ENCODE data around the gene FFAR1.

Gene FFAR1

DNA sequence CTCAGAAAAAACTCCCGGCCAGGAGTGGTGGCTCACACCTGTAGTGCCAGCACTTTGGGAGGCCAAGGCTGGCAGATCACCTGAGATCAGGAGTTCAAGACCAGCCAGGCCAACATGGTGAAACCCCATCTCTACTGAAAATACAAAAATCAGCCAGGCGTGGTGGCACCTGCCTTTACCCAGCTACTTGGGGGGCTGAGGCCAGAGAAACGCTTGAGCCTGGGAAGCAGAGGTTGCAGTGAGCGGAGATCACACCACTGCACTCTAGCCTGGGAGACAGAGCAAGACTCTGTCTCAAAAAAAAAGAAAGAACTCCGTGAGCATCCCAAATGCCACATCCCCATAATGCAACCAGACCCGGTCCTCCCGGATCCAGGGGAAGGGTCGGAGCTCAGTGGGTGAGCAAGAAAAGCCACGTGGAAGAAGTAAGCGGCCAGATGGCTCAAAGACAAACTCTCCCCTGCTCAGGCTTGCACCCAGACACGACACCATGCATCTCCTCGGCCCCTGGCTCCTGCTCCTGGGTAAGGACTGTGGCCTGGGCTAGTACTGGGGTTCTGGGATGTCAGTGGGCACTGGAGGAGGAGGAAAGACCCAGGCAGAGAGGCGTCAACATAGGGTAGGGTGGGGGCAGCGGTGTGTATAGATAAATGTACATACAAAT is 16.0 kb upstream of the FFAR1 start:
- H3K4me3 ChIP-seq (ENCODE audit: low read length): no peak overlapping the region
- no peak overlapping the region for H3K27ac ChIP-seq (ENCODE audit: low read depth, low read length)
- 0 out of 2 replicates have a peak, but pooled peaks cover 2% of the 10 kb centered on the region for H3K4me1 ChIP-seq (ENCODE audit: insufficient read depth, low read length)
- no peaks in the 10 kb centered on the region for H3K27me3 ChIP-seq (ENCODE audit: insufficient read depth, low read length)
- no peaks in the 10 kb centered on the region for H3K9me3 ChIP-seq (ENCODE audit: insufficient read depth, low read depth, low read length)
- H3K36me3 ChIP-seq (ENCODE audit: insufficient read depth, low read length): no peaks in the 10 kb centered on the region
- 91% methylated on average over 12 of the region's 14 CpGs for WGBS
- no peak overlapping the region for H3K9ac ChIP-seq (ENCODE audit: low read depth, low read length)

DNA sequence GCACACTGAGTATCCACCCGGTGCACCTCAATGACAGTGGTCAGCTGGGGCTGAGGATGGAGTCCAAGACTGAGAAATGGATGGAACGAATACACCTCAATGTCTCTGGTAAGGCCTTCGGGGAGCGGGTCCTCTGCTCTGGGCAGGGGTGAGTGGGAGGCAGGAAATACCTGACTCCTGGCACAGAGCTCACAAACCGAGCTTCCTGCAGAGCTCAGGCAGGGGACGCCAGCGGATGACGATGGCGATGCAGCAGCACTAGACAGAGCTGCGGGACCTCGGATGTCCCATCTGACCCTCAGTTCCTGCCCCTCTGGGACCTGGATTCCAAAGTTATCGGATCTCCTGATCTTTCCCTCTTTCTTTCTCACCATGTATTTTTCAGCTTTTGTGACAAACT is 14.9 kb upstream of the FFAR1 start:
- H3K4me3 ChIP-seq (ENCODE audit: low read length): no peak overlapping the region
- H3K9me3 ChIP-seq (ENCODE audit: insufficient read depth, low read depth, low read length): no peaks in the 10 kb centered on the region
- H3K9ac ChIP-seq (ENCODE audit: low read depth, low read length): no peak overlapping the region
- 91% methylated on average over 12 of the region's 12 CpGs for WGBS
- no peaks in the 10 kb centered on the region for H3K27me3 ChIP-seq (ENCODE audit: insufficient read depth, low read length)
- H3K36me3 ChIP-seq (ENCODE audit: insufficient read depth, low read length): no peaks in the 10 kb centered on the region
- H3K4me1 ChIP-seq (ENCODE audit: insufficient read depth, low read length): 0 out of 2 replicates have a peak, but pooled peaks cover 2% of the 10 kb centered on the region
- H3K27ac ChIP-seq (ENCODE audit: low read depth, low read length): no peak overlapping the region

DNA sequence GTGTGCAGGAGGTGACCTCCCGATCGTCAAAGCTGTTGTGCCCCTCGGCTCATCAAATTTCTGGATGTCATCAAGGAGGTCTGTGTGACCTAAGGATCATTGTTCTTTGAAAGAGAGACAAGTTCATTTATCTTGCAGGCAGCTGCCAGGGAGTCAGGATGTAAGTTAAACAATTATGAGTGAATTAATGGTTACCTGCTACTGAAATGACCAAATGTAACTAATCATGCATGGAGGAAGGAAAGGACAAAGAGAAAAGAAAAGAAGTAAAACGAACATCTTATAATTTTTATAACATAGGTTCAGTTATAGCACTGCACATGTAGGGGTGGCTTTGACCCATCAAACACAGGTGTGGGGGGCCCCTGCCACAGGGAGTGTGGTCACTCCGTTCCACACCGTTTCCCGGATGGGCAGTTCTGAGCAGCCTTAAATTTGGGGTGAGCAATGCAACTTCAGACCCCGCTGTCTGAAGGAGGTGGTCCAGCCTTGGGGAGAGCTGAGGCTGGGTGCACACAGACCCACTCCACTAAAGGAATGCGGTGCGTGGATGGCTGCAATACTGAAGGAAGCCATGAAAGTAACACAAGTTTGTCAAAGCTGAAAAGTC is 13.5 kb upstream of the FFAR1 start:
- Histone ChIP-seq H3K27ac (ENCODE audit: low read depth, low read length) (no peak overlapping the region), H3K27me3 (ENCODE audit: insufficient read depth, low read length) (no peaks in the 10 kb centered on the region), H3K4me1 (ENCODE audit: insufficient read depth, low read length) (no peaks in the 10 kb centered on the region), H3K36me3 (ENCODE audit: insufficient read depth, low read length) (no peaks in the 10 kb centered on the region), H3K9me3 (ENCODE audit: insufficient read depth, low read depth, low read length) (no peaks in the 10 kb centered on the region), H3K4me3 (ENCODE audit: low read length) (no peak overlapping the region), H3K9ac (ENCODE audit: low read depth, low read length) (no peak overlapping the region)
- WGBS: 95% methylated on average over 9 of the region's 10 CpGs

DNA sequence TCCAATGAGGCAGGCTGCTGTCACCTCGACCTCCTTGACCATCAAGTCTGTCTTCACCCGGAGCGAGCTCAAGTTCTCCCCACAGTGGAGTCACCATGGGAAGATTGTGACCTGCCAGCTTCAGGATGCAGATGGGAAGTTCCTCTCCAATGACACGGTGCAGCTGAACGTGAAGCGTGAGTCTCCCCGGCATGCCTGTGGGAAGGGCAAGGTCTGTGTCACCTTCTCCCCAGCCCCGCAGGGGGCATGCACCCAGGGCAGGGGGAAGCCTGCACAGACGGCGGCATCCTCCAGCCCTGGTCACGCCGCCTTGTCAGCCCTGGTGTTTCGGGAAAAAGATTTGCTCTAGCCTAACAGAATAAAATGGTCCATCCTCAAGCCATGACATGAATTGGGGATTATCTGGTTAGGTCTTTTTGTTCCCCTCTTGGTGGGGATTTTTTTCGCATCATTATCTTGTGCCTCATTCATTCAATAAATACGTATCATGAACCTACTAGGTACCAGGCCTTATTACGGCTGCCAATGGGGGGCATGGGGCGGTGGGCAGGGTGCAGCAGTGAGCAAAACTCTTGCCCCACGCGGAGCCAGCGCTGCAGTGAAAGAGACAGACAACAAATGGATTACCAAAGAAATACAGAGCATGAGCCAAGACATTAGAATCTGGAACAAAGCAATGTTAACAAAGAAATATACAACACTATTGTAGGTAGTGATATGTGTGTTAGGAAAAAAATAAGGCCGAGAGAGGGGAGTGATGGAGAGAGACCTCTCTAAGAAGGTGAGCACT is 11.3 kb upstream of the FFAR1 start:
- no peaks in the 10 kb centered on the region for H3K36me3 ChIP-seq (ENCODE audit: insufficient read depth, low read length)
- H3K4me1 ChIP-seq (ENCODE audit: insufficient read depth, low read length): no peaks in the 10 kb centered on the region
- H3K9me3 ChIP-seq (ENCODE audit: insufficient read depth, low read depth, low read length): no peaks in the 10 kb centered on the region
- no peak overlapping the region for H3K9ac ChIP-seq (ENCODE audit: low read depth, low read length)
- H3K27ac ChIP-seq (ENCODE audit: low read depth, low read length): no peak overlapping the region
- H3K27me3 ChIP-seq (ENCODE audit: insufficient read depth, low read length): no peaks in the 10 kb centered on the region
- no peak overlapping the region for H3K4me3 ChIP-seq (ENCODE audit: low read length)
- 92% methylated on average over 21 of the region's 21 CpGs for WGBS

DNA sequence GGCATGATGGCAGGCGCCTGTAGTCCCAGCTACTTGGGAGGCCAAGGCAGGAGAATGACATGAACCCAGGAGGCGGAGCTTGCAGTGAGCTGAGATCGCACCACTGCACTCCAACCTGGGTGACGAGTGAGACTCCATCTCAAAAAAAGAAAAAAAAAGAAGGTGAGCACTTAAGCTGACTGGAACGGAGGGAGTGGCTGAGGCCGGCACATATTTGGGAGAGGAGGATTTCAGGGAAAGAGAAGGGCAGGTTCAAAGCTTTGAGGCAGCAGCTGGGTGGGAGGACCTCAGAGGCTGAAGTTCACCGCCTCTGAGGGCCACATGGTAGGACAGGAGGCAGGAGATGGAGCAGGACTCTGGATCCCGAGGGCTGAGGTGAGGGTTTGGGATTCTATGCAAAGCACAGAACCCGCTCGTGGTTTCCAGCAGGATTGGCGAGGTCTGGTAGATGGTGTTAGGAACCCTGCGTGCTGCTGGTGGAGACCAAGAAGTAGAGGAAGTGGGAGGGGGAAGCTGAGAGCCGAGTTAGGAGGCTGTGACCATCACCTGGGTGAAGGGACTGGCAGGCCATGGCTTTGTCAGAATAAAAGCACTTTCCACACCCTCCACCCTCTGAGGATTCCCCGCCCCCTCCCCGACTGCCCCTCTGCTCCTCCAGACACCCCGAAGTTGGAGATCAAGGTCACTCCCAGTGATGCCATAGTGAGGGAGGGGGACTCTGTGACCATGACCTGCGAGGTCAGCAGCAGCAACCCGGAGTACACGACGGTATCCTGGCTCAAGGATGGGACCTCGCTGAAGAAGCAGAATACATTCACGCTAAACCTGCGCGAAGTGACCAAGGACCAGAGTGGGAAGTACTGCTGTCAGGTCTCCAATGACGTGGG is 10.4 kb upstream of the FFAR1 start:
- Histone ChIP-seq H3K4me3 (ENCODE audit: low read length) (no peak overlapping the region), H3K9ac (ENCODE audit: low read depth, low read length) (no peak overlapping the region), H3K27me3 (ENCODE audit: insufficient read depth, low read length) (no peaks in the 10 kb centered on the region), H3K9me3 (ENCODE audit: insufficient read depth, low read depth, low read length) (no peaks in the 10 kb centered on the region), H3K36me3 (ENCODE audit: insufficient read depth, low read length) (no peaks in the 10 kb centered on the region), H3K27ac (ENCODE audit: low read depth, low read length) (no peak overlapping the region), H3K4me1 (ENCODE audit: insufficient read depth, low read length) (no peaks in the 10 kb centered on the region)
- WGBS: 89% methylated on average over 25 of the region's 25 CpGs

DNA sequence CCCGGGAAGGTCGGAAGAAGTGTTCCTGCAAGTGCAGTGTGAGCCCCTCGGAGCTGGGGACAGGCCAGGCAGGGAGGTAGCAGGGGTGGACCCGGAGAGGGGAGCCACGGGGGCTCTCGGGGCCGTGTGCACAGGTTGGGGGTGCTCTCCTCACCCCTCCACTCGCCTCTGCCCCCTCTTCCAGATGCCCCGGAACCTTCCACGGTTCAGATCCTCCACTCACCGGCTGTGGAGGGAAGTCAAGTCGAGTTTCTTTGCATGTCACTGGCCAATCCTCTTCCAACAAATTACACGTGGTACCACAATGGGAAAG is 9.8 kb upstream of the FFAR1 start:
- no peaks in the 10 kb centered on the region for H3K36me3 ChIP-seq (ENCODE audit: insufficient read depth, low read length)
- no peak overlapping the region for H3K4me3 ChIP-seq (ENCODE audit: low read length)
- H3K27ac ChIP-seq (ENCODE audit: low read depth, low read length): no peak overlapping the region
- WGBS: 94% methylated on average over 13 of the region's 13 CpGs
- H3K9ac ChIP-seq (ENCODE audit: low read depth, low read length): no peak overlapping the region
- H3K9me3 ChIP-seq (ENCODE audit: insufficient read depth, low read depth, low read length): no peaks in the 10 kb centered on the region
- no peaks in the 10 kb centered on the region for H3K27me3 ChIP-seq (ENCODE audit: insufficient read depth, low read length)
- H3K4me1 ChIP-seq (ENCODE audit: insufficient read depth, low read length): no peaks in the 10 kb centered on the region

DNA sequence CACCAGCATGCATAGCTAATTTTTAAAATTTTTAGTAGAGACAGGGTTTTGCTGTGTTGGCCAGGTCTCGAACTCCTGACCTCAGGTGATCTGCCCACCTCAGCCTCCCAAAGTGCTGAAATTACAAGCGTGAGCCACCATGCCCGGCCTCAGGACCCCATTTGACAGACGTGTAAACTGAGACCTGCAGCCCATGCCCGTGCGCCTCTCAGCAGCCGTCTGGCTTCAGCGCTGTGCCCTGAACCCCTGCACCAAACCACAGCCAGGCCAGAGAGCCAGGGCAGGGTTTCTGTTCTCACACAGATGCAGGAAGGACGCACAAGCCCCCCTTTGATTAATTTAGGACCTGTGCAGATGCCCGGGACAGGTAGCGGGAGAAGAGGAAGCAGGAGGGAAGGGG is 7.3 kb upstream of the FFAR1 start:
- Histone ChIP-seq H3K27me3 (ENCODE audit: insufficient read depth, low read length) (no peaks in the 10 kb centered on the region), H3K36me3 (ENCODE audit: insufficient read depth, low read length) (no peaks in the 10 kb centered on the region)

DNA sequence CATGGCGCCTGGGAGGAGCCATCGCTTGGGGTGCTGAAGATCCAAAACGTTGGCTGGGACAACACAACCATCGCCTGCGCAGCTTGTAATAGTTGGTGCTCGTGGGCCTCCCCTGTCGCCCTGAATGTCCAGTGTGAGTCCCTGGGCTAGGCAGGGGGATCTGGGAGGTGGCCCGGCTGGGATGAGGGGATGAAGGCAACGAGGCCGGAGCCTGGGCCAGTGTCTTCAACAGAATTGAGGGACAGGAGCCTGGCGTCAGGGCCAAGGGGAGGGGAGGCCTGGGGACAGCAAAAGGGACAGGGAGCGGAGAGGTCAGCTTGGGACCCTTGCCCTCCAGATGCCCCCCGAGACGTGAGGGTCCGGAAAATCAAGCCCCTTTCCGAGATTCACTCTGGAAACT is 6.7 kb upstream of the FFAR1 start:
- WGBS: 92% methylated on average over 16 of the region's 16 CpGs
- no peaks in the 10 kb centered on the region for H3K4me1 ChIP-seq (ENCODE audit: insufficient read depth, low read length)
- no peak overlapping the region for H3K4me3 ChIP-seq (ENCODE audit: low read length)
- no peak overlapping the region for H3K27ac ChIP-seq (ENCODE audit: low read depth, low read length)
- H3K36me3 ChIP-seq (ENCODE audit: insufficient read depth, low read length): no peaks in the 10 kb centered on the region
- H3K9ac ChIP-seq (ENCODE audit: low read depth, low read length): no peak overlapping the region
- no peaks in the 10 kb centered on the region for H3K27me3 ChIP-seq (ENCODE audit: insufficient read depth, low read length)
- no peaks in the 10 kb centered on the region for H3K9me3 ChIP-seq (ENCODE audit: insufficient read depth, low read depth, low read length)

More for the DNA sequence above, 7.3 kb upstream of the FFAR1 start:
- Histone ChIP-seq H3K27ac (ENCODE audit: low read depth, low read length) (no peak overlapping the region), H3K9ac (ENCODE audit: low read depth, low read length) (no peak overlapping the region), H3K4me1 (ENCODE audit: insufficient read depth, low read length) (no peaks in the 10 kb centered on the region), H3K4me3 (ENCODE audit: low read length) (no peak overlapping the region), H3K9me3 (ENCODE audit: insufficient read depth, low read depth, low read length) (no peaks in the 10 kb centered on the region)
- WGBS: 93% methylated on average over 11 of the region's 11 CpGs

DNA sequence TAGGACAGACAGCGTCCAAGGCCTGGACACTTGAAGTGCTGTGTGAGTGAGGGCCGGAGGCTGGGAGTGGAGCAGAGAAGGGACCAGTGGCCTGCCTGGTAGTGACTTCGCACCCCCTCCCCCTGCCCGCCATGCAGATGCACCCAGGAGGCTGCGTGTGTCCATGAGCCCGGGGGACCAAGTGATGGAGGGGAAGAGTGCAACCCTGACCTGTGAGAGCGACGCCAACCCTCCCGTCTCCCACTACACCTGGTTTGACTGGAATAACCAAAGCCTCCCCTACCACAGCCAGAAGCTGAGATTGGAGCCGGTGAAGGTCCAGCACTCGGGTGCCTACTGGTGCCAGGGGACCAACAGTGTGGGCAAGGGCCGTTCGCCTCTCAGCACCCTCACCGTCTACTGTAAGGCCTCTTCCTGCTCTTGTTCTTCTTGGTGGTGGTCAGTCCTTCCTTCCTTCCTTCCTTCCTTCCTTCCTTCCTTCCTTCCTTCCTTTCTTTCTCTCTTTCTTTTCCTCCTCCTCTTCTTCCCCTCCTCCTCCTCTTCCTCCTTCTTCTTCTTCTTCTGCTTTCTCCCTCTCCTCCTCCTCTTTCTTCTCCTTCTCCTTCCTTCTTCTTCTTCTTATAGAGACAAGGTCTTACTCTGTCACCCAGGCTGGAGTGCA is 6.0 kb upstream of the FFAR1 start:
- H3K4me3 ChIP-seq (ENCODE audit: low read length): no peak overlapping the region
- H3K27ac ChIP-seq (ENCODE audit: low read depth, low read length): no peak overlapping the region
- no peaks in the 10 kb centered on the region for H3K4me1 ChIP-seq (ENCODE audit: insufficient read depth, low read length)
- no peaks in the 10 kb centered on the region for H3K9me3 ChIP-seq (ENCODE audit: insufficient read depth, low read depth, low read length)
- WGBS: 96% methylated on average over 14 of the region's 14 CpGs
- no peak overlapping the region for H3K9ac ChIP-seq (ENCODE audit: low read depth, low read length)
- no peaks in the 10 kb centered on the region for H3K27me3 ChIP-seq (ENCODE audit: insufficient read depth, low read length)
- H3K36me3 ChIP-seq (ENCODE audit: insufficient read depth, low read length): no peaks in the 10 kb centered on the region

DNA sequence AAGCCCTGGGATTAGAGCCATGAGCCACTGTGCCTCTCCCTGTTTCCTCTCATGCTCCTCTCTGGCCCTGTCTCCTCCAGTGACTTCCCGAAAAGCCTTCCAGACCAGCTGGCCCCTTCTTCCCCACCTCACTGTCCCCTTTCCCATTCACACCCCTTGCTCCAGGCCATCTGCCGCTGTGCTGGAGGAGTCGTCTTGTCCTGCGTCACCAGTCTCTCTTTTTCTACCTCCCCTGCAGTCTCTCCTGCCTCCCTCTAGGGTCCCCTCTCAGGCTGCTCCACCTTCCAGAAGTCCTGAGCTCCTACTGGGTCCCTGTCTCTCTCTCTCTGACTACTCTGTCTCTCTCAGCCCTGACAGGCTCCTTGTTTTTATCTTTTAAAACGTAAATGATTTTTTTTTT is 5.3 kb upstream of the FFAR1 start:
- 72% methylated on average over 5 of the region's 5 CpGs for WGBS
- H3K36me3 ChIP-seq (ENCODE audit: insufficient read depth, low read length): no peaks in the 10 kb centered on the region
- H3K27ac ChIP-seq (ENCODE audit: low read depth, low read length): no peak overlapping the region
- H3K9ac ChIP-seq (ENCODE audit: low read depth, low read length): no peak overlapping the region
- no peaks in the 10 kb centered on the region for H3K9me3 ChIP-seq (ENCODE audit: insufficient read depth, low read depth, low read length)
- H3K4me3 ChIP-seq (ENCODE audit: low read length): no peak overlapping the region
- H3K4me1 ChIP-seq (ENCODE audit: insufficient read depth, low read length): no peaks in the 10 kb centered on the region
- no peaks in the 10 kb centered on the region for H3K27me3 ChIP-seq (ENCODE audit: insufficient read depth, low read length)

Data from HUES64 (cell line).